Left kidney (tissue), 2 donors: ENCODE results near the gene B4GALT6. TPM values are rescaled to one million over a fixed set of nuclear protein-coding genes. Genes with fewer than 3 reads are reported as not detected.

ENCODE experiments used
- DNase-seq: peaks from one replicate; pipeline ENCODE4 v3.0.0-alpha.2; 2013
- polyA plus RNA-seq: library from polyadenylated mRNA; unstranded; fragments of 120-200 nt; gene quantifications from one replicate; pipeline ENCODE4 v1.2.1, GENCODE V29; 2013; ENCODE audit not compliant: insufficient read length

The B4GALT6 gene
- polyA plus RNA-seq, 1 donor, result 20.7 TPM

DNA sequence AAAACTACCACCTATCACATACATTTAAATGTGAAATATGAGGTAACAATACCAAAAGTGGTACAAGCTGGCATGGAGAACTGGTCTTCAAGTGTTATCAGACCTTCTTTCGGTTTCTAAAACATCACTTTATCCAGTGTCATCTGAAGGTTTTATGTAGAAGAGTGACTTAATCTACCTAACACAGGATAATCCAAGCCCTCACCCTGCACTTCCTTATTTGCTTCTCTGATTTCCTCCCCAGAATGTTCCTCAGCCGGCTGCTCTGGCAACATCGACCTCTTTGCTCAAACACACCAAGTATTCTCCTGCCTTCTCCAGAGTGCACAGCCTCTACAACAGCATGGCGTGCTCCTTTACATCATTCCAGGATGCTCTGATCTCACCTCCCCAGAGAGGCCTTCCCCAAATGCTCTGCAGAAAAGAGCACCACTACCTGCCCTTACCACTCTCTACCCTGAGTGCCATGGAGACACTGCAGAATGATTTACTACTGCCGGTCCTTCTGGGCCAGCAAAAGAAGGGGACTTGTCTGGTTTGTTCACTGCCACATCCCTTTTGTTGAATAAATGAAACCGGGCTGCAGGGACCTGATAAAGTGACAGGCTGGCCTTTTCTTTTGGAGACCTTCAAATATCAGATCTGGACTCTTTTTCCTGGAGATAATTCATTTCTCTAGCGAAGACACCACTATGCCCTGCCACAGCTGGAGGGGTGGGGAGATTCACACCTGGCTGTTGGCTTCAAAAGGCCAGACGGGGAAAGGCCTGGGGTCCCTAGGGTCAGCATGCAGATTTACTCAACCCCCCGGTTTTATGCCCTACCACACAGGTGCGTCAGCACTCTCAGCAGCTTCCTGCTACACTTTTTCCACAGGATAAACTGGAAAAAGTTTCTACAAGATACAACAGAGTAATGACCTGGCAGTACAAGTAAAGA is 50.7 kb downstream of the B4GALT6 start:
- DNase-seq, result no peak

DNA sequence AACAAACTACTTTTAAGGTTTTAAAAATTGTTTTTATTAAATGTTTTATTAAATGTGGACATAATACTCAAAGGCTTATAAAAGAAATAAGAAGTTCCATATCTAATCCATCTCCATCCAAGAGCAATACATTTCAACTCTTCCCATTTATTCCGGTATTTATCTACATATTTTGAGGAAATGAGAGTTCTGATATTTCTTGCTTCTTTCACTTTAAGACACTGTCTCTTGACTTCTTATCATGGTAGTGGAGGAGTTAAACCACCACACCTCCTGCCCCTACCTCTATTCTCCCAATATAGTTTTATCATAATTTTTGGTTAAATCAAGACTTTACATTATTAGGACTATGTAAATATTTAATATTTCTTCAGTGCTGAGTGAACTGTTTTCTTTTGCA is 52.0 kb downstream of the B4GALT6 start:
- no peak for DNase-seq

DNA sequence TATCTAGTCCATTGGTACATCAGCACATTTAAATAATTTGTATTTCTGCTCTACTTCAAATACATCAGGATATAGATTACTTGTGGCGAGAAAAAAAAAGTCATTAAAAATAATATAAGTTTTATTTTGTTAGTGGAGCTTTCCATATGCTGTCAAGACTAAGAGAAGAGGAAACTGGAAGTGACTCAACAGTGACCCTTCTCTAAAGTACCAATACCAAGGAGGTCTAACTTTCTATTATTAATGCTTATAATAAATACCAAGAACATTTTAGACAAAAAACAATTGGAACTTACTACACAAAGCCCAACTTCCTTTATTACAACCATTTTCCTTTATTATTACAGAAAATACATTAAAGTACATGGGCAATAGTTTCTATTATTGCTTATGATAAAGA is 52.9 kb downstream of the B4GALT6 start:
- no peak for DNase-seq

DNA sequence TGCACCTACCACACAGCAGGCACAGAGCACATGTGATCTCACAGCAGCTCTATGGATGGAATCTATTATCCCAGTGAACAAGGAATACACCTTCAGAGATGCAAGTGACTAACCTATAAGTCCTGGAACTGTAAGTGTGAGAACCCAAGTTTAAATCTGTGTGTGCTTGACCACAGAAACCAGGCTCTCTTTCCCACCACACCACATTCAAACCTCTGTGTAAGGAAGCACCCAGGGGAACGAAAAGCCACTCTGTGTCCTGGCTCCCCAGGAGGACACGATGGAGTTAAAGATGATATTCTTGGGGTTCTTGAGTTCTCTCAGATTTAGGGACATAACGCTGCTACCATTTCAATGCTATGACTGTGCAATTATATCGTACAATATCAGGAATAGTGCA is 53.8 kb downstream of the B4GALT6 start:
- DNase-seq, result no peak

DNA sequence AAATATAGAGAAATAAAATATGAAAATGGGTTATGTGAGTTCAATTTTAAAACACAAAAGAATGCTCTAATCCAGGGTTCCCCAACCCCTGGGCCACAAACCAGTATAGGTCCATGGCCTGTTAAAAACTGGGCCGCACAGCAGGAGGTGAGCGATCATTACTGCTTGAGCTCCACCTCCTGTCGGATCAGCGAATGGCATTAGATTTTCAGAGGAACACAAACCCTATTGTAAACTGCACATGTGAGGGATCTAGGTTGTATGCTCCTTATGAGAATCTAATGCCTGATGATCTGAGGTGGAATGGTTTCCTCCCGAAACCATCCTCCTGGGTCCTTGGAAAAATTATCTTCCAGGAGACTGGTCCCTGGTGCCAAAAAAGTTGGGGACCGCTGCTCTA is 58.0 kb downstream of the B4GALT6 start:
- DNase-seq, result no peak

DNA sequence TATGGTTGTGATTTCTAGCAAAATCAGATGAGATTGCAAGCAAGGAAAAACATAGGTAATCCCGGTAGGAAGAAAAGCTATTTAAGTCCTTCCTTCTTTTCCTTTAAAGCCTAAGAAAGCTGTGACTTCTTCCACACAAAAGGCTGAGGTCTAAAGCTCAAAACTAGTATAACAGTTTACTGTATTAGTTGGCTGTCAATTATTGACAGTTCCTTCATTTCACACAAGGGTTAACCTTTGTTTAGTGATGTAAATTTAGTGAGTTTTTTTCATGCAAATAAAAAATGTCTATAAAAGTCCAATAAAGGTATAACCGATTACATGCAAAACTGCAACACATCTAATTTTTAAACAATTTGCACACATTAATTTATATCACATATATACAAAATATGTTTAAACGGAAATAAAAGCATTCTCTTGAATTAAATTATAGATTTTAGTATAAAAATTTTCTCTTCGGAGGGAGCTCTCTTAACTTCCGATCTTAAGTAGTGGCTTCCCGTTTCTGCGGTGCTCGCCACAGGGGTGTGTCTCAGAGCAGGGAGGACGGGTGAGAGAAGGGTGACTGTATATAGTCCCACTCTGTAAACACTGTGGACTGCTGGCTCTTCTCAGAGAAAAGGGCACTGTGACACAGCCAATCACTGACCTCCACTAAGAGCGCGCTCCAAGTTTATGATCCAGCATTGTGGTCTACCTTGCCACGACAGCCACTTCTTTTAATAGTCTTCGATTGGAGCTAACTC is 59.3 kb downstream of the B4GALT6 start:
- no peak for DNase-seq

DNA sequence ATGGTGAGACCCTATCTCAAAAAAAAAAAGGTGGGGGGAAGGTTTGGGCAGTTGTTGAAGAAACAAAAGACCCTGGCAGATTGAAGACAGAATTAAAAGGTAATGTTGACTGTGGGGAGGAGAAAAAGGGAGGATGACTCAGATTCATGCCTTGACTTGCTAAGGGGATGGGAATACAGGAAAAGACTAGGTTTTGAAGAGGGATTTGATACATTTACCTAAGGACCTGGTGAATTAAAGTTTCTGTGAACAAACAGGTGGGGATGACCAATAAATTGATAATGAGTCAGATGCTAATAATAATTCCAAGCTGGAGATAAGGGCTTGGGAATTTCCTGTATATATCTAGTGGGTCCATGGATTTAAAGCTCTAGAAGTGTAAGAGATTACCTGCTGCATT is 65.1 kb downstream of the B4GALT6 start:
- no peak for DNase-seq

DNA sequence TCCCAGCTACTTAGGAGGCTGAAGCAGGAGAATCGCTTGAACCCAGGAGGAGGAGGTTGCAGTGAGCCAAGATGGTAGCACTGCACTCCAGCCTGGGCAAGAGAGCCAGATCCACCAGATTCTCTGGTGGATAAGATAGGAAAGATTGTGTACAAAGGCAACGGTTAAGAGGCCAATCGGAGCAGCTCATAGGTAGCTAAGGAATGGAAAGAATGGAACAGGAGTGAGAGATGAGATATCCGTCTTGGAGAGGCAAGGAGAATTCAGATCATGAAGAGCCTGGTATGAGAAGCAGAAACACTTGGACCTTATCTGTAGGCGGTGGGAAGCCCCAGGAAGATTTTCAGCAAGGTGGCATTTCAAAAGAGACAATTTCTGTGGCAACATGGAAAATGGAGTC is 65.6 kb downstream of the B4GALT6 start:
- no peak for DNase-seq

DNA sequence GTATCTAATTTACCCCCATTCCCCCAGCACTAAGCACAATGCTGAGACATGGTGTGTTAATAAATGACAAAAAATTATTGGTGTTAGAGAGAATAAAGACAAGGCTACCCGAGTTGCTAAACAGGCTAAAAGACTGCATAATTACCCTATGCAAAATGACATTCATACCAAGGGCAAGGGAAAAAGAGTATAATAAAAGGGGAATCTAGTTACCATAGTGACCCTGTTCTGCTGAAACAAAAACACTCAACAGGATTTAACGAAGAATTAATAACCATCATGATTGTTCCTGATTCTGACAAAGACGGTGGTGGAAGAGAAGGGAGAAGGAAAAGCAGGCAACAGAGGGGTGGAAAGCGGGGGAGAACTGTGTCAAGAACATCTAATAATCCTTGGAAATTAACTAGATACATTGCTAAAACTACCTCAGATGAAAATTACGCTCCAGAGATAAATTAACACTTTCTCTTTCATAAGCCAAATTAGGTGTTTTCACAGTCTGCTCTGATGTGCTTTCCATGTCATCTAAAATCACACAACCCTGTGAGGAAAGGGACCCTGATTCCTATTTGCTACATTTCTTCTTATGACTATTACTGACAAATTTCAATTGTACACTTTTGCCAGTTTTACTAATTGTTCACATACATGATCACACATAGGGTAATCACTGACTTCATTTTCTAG is 67.2 kb downstream of the B4GALT6 start:
- no peak for DNase-seq

DNA sequence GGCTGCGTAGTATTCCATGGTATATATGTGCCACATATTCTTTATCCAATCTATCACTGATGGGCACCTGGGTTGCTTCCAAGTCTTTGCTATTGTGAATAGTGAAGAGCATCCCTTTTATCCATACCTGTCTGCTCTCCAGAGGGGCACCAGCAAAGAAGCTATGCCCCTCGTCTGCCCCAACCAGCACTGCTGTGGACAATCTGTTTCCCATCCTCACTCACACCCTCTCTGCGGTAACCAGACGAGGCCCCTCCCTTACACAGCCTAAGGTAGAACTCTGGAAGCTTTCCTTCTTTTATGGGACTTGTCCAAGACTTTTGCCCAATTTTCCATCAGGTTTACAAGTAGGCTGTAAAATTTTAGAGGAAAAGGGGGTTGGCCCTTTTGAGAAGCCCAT is 67.8 kb downstream of the B4GALT6 start:
- DNase-seq, result no peak

DNA sequence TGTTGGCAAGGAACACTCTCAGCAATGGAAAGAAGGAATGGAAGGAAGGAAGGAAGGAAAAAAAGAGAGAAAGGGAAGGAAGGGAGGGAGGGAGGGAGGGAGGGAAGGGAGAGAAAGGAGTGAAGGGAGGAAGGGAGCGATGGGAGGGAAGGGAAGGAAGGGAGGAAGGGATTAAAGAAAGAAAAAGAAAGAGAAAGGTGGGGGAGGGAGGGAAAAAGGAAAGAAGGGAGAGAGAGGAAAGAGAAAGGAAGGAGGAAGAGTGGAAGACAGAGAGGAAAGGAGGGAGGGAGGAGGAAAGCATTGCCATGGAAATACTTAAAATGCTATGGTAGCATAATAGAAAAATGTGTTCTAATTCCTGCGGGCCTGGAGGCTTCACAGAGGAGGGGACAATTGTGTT is 70.3 kb downstream of the B4GALT6 start:
- DNase-seq, result no peak

DNA sequence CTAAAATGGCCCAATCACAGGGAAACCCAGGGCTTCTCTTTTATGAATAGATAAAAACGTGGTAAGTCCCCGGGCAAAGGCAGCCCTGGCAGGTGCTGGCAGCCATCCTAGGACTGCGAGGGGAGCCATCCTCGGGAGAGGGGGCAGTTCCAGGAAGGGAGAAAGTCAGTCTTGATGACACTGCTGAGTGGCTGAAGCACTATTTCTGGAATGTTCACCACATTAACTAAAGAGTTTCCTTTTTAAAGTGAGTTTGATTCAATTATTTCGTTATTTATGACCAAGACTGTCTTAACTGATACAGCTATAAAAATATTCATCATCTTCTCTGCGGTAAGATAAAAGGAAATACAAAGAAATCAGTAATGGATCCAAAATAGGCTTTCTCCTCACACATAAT is 72.3 kb downstream of the B4GALT6 start:
- DNase-seq, result no peak

DNA sequence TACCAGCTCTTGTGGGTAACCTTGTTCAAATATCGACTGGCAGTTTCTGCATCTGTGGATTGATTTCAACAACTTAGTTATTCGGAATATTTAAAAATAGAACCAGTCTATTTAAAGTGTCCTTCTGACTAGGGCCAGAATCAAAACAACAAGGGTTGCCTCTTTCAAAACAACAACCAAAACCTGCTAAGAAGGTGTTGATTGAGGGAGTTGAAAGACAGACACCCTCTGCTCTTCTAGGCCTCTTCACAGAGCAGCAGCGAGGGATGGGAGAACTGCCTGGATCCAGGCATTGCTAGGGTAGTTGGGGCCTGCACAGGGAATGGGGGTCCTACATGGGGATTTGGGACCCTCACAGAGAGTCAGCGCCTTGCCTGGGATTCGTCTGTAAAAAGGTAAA is 72.9 kb downstream of the B4GALT6 start:
- no peak for DNase-seq

DNA sequence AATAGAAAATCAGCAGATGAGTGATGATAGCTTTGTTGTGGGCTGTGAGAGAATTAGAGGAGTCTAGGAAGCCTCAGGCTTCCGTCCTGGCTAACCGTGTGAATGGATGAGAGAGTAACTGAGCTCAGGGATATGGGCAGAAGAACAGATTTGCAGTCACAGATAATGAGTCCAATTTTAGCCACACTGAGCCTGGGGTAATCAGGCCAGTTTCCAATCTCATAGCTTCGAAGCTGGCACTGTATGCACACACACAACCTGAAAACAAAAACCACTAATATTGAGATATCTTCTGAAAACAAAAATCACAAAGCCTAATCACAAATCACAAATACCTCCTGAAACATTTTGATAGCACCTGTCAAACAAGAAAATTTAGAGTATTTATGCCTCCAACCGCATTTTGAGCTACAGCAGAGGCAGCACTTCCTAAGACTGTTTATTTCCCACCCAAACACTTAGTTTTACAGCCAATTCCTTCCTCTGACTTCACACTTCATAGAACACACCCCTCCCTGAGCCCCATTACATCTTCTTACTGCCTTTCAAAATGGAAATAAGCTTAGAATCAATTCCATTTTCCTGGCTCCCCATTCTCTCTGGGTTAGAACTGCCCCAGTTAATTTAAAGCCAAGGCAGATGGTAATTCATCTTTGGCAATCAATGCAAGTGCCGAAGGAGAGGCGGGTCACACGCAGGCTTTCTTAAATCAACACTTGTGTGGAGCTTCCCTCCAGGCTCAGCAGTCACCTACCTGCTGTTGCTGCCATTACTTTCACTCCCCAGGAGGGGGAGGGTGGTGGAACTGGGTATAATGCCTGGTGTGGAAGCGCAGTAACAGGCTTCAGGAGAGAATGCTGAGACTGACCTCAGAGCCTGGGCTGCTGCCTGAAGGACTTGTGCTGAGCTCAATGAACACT is 73.8 kb downstream of the B4GALT6 start:
- DNase-seq, result peak; percentile 24

DNA sequence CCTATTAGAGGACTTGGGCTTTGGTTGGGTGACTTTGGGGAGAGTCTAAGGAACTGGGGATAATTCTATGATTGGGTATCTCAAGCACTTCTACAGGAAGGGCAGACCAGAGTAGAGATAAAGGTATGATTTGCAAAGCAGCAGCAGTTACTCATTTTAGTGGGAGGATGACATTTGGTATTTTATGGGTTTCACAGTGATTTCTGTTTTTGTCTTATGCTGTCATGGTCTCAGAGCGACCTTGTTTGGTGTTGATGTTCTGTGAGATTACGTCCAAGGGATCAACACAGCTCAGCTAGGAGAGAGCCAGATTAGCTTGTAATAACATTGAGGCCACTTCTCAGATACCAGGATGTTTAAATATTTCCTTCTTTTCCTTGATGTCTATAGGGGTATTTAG is 74.5 kb downstream of the B4GALT6 start:
- no peak for DNase-seq

DNA sequence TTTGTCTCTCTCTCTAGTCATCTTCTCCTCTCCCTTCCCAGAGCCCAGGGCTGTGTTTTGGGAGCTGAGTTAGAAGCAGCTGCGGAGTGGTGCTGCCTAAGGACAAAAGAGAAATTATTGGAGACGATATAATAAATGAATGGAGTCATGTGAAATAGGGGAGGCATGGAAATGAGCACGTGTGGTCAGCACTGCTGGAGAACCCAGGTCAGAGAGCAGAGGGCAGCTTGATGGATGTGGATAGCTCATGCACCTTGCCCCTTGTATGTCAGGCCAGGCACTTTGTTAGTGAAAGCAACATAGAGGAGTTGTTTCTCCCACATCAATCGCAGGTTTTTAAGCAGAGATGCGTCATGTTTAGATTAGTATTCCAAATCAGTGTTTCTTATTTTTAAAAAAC is 77.0 kb downstream of the B4GALT6 start:
- DNase-seq, result no peak

DNA sequence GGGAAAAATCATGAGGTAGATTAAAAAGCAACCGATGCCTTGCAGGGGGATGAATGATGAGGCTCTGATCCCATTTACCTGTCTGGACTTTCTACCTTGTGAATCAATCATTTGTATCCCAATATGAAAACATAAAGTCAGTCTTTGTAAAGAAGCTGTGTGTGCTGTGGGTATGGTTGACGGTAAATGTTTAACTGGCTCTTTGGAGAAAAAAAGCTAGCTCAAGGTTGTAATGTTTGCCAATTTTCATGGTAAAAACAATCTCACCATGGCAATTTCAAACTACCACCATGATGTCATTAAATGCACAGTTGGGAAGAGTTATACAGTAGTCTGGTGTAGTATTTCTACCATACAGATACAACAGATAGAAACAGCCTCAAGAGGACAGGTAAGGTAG is 78.1 kb downstream of the B4GALT6 start:
- no peak for DNase-seq

DNA sequence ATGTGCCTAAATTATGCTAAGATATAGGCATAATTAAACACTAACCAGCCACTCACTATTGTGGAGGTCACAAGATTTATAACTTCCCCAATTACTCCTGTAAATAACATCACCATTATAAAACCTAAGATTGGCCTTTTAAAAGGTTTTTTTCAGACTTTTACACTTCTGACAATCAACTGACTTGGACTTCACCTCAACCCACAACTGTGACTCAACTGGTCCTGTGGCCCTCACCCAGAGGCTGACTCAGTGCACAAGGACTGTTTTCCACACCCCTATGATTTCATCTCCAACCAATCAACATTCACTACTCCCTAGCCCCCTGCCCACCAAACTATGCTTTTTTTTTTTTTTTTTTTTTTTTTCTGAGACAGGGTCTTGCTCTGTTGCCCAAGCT is 81.1 kb downstream of the B4GALT6 start:
- DNase-seq, result no peak

DNA sequence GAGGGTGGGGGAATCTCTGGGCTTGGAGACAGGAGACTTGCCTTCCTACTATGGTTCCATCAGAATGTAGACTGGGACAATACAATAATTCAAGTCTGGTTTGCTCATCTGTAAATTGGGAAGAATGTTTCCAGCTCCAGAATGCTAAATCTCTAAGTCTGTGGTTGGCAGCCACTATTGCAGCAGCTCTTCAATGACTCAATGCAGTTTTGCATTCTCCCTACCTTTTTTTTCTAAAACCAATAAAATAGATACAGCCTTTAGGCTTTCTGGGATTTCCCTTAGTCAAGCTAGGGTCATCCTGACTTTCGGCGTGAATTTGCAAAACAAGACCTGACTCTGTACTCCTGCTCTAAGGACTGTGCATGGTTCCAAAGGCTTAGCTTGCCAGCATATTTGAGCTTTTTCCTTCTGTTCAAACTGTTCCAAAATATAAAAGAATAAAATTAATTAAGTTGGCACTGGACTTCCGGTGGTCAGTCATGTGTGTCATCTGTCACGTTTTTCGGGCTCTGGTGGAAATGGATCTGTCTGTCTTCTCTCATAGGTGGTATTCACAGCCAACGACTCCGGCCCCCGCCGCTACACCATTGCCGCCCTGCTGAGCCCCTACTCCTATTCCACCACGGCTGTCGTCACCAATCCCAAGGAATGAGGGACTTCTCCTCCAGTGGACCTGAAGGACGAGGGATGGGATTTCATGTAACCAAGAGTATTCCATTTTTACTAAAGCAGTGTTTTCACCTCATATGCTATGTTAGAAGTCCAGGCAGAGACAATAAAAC is 86.2 kb downstream of the B4GALT6 start:
- no peak for DNase-seq

DNA sequence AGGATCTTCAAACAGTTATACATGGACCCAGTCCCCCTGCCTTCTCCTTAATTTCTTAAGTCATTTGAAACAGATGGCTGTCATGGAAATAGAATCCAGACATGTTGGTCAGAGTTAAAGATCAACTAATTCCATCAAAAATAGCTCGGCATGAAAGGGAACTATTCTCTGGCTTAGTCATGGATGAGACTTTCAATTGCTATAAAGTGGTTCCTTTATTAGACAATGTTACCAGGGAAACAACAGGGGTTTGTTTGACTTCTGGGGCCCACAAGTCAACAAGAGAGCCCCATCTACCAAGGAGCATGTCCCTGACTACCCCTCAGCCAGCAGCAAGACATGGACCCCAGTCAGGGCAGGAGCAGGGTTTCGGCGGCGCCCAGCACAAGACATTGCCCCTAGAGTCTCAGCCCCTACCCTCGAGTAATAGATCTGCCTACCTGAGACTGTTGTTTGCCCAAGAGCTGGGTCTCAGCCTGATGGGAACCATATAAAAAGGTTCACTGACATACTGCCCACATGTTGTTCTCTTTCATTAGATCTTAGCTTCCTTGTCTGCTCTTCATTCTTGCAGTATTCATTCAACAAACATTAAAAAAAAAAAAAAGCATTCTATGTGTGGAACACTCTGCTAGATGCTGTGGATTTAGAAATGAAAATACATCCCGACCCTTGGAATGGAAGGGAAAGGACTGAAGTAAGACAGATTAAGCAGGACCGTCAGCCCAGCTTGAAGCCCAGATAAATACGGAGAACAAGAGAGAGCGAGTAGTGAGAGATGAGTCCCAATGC is 88.1 kb downstream of the B4GALT6 start:
- DNase-seq, result no peak
